HepG2 (cell line): ENCODE measurements around the gene BOLA3. TPM values are rescaled to one million over a fixed set of nuclear protein-coding genes. Genes with fewer than 3 reads are reported as not detected.

Source experiments
- ARHGAP35 ChIP-seq: sonication (generic); formaldehyde crosslinking; IDR thresholded peaks from 2 replicates; pipeline ENCODE4 v1.9.0; 2022; ENCODE audit warnings: mild to moderate bottlenecking, inconsistent platforms, moderate library complexity, missing genetic modification reagents, borderline replicate concordance
- ARNT ChIP-seq: fragments of 450-650 bp; IDR thresholded peaks from 2 replicates; pipeline ENCODE4 v1.6.1; 2017
- E2F5 ChIP-seq: sonication (generic); formaldehyde crosslinking; conservative IDR thresholded peaks from 2 replicates; pipeline ENCODE4 v1.4.0; 2020; ENCODE audit warnings: missing genetic modification reagents
- NR2F6 ChIP-seq, 2 experiments: IDR thresholded peaks; 2 replicates each; pipeline ENCODE4 v1.6.1; 2016; ENCODE audit warnings: antibody characterized with exemption in 1 of 2, mild to moderate bottlenecking in 1 of 2
- REPIN1 ChIP-seq: sonication (generic); formaldehyde crosslinking; IDR thresholded peaks from 2 replicates; pipeline ENCODE4 v1.8.0; 2022; ENCODE audit warnings: missing genetic modification reagents, low read depth, mild to moderate bottlenecking, borderline replicate concordance
- ZFP37 ChIP-seq: sonication (generic); formaldehyde crosslinking; IDR thresholded peaks from 2 replicates; pipeline ENCODE4 v1.4.0; 2020; ENCODE audit warnings: missing genetic modification reagents, borderline replicate concordance
- ZNF234 ChIP-seq: sonication (generic); formaldehyde crosslinking; conservative IDR thresholded peaks from 2 replicates; pipeline ENCODE4 v1.5.1; 2020; ENCODE audit warnings: mild to moderate bottlenecking, missing genetic modification reagents
- ZNF235 ChIP-seq: sonication (generic); formaldehyde crosslinking; IDR thresholded peaks from 2 replicates; pipeline ENCODE4 v1.8.1; 2023; ENCODE audit warnings: mild to moderate bottlenecking, missing genetic modification reagents, borderline replicate concordance
- ZNF24 ChIP-seq: fragments of 450-650 bp; IDR thresholded peaks from 2 replicates; pipeline ENCODE4 v1.6.1; 2017; ENCODE audit warnings: antibody characterized with exemption, mild to moderate bottlenecking
- ZNF367 ChIP-seq: sonication (generic); formaldehyde crosslinking; IDR thresholded peaks from 2 replicates; pipeline ENCODE4 v1.4.0; 2020; ENCODE audit warnings: missing genetic modification reagents, borderline replicate concordance
- ZNF567 ChIP-seq: sonication (generic); formaldehyde crosslinking; IDR thresholded peaks from 2 replicates; pipeline ENCODE4 v1.8.1; 2023; ENCODE audit warnings: mild to moderate bottlenecking, missing genetic modification reagents, borderline replicate concordance
- ZNF800 ChIP-seq: sonication (generic); formaldehyde crosslinking; IDR thresholded peaks from 2 replicates; pipeline ENCODE4 v1.4.0; 2020; ENCODE audit warnings: missing genetic modification reagents
- ZSCAN22 ChIP-seq: sonication (generic); formaldehyde crosslinking; IDR thresholded peaks from 2 replicates; pipeline ENCODE4 v1.4.0; 2020; ENCODE audit warnings: mild to moderate bottlenecking, missing genetic modification reagents
- polyA plus RNA-seq, 8 experiments: library from polyadenylated mRNA; depleted of rRNA in 3 of 8; stranded (reverse) in 7 of 8; unstranded in 1 of 8; fragments of >200 nt; fragmentation: Illumina TruSeq in 4 of 8; extraction: Trizol in 4 of 8; gene quantifications; 2 replicates each; pipeline versions ENCODE4 v1.2.1 to v1.2.3, GENCODE V29; 2011 to 2016; ENCODE audit warnings: low read depth in 4 of 8, missing spikeins in 1 of 8, mixed read lengths in 1 of 8; ENCODE audit not compliant: insufficient read depth in 1 of 8
- total RNA-seq, 5 experiments: library from RNA; depleted of rRNA; stranded (reverse); fragments of >200 nt; fragmentation: Illumina TruSeq; extraction: Trizol; gene quantifications; 2 replicates each; pipeline ENCODE4 v1.2.3, GENCODE V29; 2016; ENCODE audit warnings: low read depth in 1 of 5
- TF ChIP-seq, protein P1 (sequence below): sonication (generic); formaldehyde crosslinking; IDR thresholded peaks from 2 replicates; pipeline ENCODE4 v1.5.1; 2020; ENCODE audit warnings: mild to moderate bottlenecking, missing genetic modification reagents, moderate library complexity
- TF ChIP-seq, protein P2 (sequence below): sonication (generic); formaldehyde crosslinking; IDR thresholded peaks from 2 replicates; pipeline ENCODE4 v1.4.0; 2020; ENCODE audit warnings: missing genetic modification reagents

BOLA3 gene
- total and polyA plus RNA-seq, 2 of the 13 experiments (the other 11 are each of a cell fraction or from before 2014, with no cell fraction given), result 89.7 to 170 TPM

- TF ChIP-seq, protein P1, sequence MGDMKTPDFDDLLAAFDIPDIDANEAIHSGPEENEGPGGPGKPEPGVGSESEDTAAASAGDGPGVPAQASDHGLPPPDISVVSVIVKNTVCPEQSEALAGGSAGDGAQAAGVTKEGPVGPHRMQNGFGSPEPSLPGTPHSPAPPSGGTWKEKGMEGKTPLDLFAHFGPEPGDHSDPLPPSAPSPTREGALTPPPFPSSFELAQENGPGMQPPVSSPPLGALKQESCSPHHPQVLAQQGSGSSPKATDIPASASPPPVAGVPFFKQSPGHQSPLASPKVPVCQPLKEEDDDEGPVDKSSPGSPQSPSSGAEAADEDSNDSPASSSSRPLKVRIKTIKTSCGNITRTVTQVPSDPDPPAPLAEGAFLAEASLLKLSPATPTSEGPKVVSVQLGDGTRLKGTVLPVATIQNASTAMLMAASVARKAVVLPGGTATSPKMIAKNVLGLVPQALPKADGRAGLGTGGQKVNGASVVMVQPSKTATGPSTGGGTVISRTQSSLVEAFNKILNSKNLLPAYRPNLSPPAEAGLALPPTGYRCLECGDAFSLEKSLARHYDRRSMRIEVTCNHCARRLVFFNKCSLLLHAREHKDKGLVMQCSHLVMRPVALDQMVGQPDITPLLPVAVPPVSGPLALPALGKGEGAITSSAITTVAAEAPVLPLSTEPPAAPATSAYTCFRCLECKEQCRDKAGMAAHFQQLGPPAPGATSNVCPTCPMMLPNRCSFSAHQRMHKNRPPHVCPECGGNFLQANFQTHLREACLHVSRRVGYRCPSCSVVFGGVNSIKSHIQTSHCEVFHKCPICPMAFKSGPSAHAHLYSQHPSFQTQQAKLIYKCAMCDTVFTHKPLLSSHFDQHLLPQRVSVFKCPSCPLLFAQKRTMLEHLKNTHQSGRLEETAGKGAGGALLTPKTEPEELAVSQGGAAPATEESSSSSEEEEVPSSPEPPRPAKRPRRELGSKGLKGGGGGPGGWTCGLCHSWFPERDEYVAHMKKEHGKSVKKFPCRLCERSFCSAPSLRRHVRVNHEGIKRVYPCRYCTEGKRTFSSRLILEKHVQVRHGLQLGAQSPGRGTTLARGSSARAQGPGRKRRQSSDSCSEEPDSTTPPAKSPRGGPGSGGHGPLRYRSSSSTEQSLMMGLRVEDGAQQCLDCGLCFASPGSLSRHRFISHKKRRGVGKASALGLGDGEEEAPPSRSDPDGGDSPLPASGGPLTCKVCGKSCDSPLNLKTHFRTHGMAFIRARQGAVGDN (CRISPR knock-in tag), result peak; percentile 93
- TF ChIP-seq ARNT, result no peak
- TF ChIP-seq ZNF24, result peak; percentile 98
- peak; percentile 93 for TF ChIP-seq REPIN1 (CRISPR knock-in tag)
- peak; percentile 95 for TF ChIP-seq ZNF567 (CRISPR knock-in tag)
- TF ChIP-seq, protein P2, sequence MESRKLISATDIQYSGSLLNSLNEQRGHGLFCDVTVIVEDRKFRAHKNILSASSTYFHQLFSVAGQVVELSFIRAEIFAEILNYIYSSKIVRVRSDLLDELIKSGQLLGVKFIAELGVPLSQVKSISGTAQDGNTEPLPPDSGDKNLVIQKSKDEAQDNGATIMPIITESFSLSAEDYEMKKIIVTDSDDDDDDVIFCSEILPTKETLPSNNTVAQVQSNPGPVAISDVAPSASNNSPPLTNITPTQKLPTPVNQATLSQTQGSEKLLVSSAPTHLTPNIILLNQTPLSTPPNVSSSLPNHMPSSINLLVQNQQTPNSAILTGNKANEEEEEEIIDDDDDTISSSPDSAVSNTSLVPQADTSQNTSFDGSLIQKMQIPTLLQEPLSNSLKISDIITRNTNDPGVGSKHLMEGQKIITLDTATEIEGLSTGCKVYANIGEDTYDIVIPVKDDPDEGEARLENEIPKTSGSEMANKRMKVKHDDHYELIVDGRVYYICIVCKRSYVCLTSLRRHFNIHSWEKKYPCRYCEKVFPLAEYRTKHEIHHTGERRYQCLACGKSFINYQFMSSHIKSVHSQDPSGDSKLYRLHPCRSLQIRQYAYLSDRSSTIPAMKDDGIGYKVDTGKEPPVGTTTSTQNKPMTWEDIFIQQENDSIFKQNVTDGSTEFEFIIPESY (CRISPR knock-in tag), result peak; percentile 10; the same call in 1 of the 2 replicates
- TF ChIP-seq ZNF235 (CRISPR knock-in tag), result peak; percentile 21; the same call in 1 of the 2 replicates
- TF ChIP-seq ZNF234 (CRISPR knock-in tag), result peak; percentile 87
- no peak for TF ChIP-seq ZFP37
- peak; percentile 57 for TF ChIP-seq ZNF800 (CRISPR knock-in tag)
- TF ChIP-seq ZNF367 (CRISPR knock-in tag), result no peak
- TF ChIP-seq E2F5 (CRISPR knock-in tag), result peak; percentile 58
- peak; percentile 0; the same call in 1 of the 2 replicates for TF ChIP-seq ARHGAP35 (CRISPR knock-in tag)
- no peak for TF ChIP-seq ZSCAN22
- peak; percentile 58; the same call in 1 of the 2 replicates for TF ChIP-seq NR2F6 (IDR thresholded peaks at IDR 0.05)
- TF ChIP-seq NR2F6 (CRISPR knock-in tag; IDR thresholded peaks at IDR 0.05), result peak; percentile 94
These were observed at the start of gene BOLA3 (continued) for GRCh38 chr2:74147727-74148456.
